Calu3 (cell line): Measurements from ENCODE around the gene CFLAR. TPM values are rescaled to one million over a fixed set of nuclear protein-coding genes. Genes with fewer than 3 reads are reported as not detected.

Experiments used
- BruUV-seq: library from RNA; stranded (reverse); fragments of 400-500 nt; replicated peaks from 2 replicates; lab custom pipeline; 2021; lab: Mats Ljungman, UMichigan
- CTCF ChIA-PET: fragments of 300-600 bp; sonication (Branson Sonifier 250); formaldehyde crosslinking; loops from one replicate; lab custom pipeline; 2022; ENCODE audit warnings: antibody characterized with exemption; lab: Charles Lee
- DNase-seq: peaks from one replicate; pipeline ENCODE4 v3.0.0; 2022
- H3K27ac Mint-ChIP-seq: one replicate; pipeline ENCODE4 v1.8.0; 2022; ENCODE audit warnings: mixed read lengths; ENCODE audit not compliant: unreplicated experiment
- H3K27me3 Mint-ChIP-seq: one replicate; pipeline ENCODE4 v1.8.0; 2022; ENCODE audit warnings: mixed read lengths; ENCODE audit not compliant: unreplicated experiment
- H3K36me3 Mint-ChIP-seq: one replicate; pipeline ENCODE4 v1.8.0; 2022; ENCODE audit warnings: mild to moderate bottlenecking, moderate library complexity, mixed read lengths; ENCODE audit not compliant: insufficient read depth, unreplicated experiment
- H3K4me1 Mint-ChIP-seq: one replicate; pipeline ENCODE4 v1.8.0; 2022; ENCODE audit warnings: mild to moderate bottlenecking, low read depth, mixed read lengths; ENCODE audit not compliant: unreplicated experiment
- H3K4me3 Mint-ChIP-seq: one replicate; pipeline ENCODE4 v1.8.0; 2022; ENCODE audit warnings: mild to moderate bottlenecking, low read depth, moderate library complexity, mixed read lengths; ENCODE audit not compliant: unreplicated experiment
- H3K9me3 Mint-ChIP-seq: one replicate; pipeline ENCODE4 v1.8.0; 2022; ENCODE audit warnings: low read depth, mixed read lengths; ENCODE audit not compliant: unreplicated experiment
- CTCF ChIP-seq: fragments of 200-600 bp; IDR thresholded peaks from one replicate; pipeline ENCODE4 v1.8.0; 2022; ENCODE audit warnings: antibody characterized with exemption; ENCODE audit not compliant: unreplicated experiment
- intact Hi-C: fragments of 100-400 bp; cut with micrococcal nuclease; formaldehyde crosslinking; loops from one replicate; pipeline ENCODE4 v1.10.0; 2022; ENCODE audit not compliant: unreplicated experiment
- total RNA-seq: library from RNA; stranded (reverse); gene quantifications from 2 replicates; pipeline ENCODE4 v1.2.3, GENCODE V29; 2022

CFLAR gene
- total RNA-seq, 1 experiment from 2014 or later: 285 TPM

GRCh38 chr2:201090574-201090973 is 25.4 kb upstream of the CFLAR start:
- BruUV-seq: no TSS peak
- DNase-seq: no peak
- H3K4me1 Mint-ChIP-seq: no peaks in the 10 kb centered on the region
- intact Hi-C loops: no loop called here
- no peaks in the 10 kb centered on the region for H3K27me3 Mint-ChIP-seq
- TF ChIP-seq CTCF: no peak
- CTCF ChIA-PET: interaction anchor here (0.7 kb wide), 1 partner anchor 117 kb away, joined by 4 read pairs; no protein-coding TSS in a partner anchor
- no peak overlapping the region for H3K4me3 Mint-ChIP-seq
- no peak overlapping the region for H3K27ac Mint-ChIP-seq
- H3K9me3 Mint-ChIP-seq: no peaks in the 10 kb centered on the region
- peaks cover 15% of the 10 kb centered on the region for H3K36me3 Mint-ChIP-seq

GRCh38 chr2:201093573-201093972 is 22.4 kb upstream of the CFLAR start:
- intact Hi-C loops: no loop called here
- peaks cover 6% of the 10 kb centered on the region for H3K36me3 Mint-ChIP-seq
- TF ChIP-seq CTCF: no peak
- no peak overlapping the region for H3K27ac Mint-ChIP-seq
- DNase-seq: no peak
- H3K9me3 Mint-ChIP-seq: no peaks in the 10 kb centered on the region
- CTCF ChIA-PET: no interaction called here
- no peak overlapping the region for H3K4me3 Mint-ChIP-seq
- H3K4me1 Mint-ChIP-seq: no peaks in the 10 kb centered on the region
- H3K27me3 Mint-ChIP-seq: no peaks in the 10 kb centered on the region
- no TSS peak for BruUV-seq

- Mint-ChIP-seq H3K27ac (no peak overlapping the region), H3K4me3 (no peak overlapping the region), H3K9me3 (no peaks in the 10 kb centered on the region), H3K27me3 (no peaks in the 10 kb centered on the region), H3K36me3 (peaks cover 6% of the 10 kb centered on the region), H3K4me1 (no peaks in the 10 kb centered on the region)
- no peak for TF ChIP-seq CTCF
- CTCF ChIA-PET: no interaction called here
- intact Hi-C loops: no loop called here
- DNase-seq: no peak
- no TSS peak for BruUV-seq
Observed at GRCh38 chr2:201100497-201100896, 15.5 kb upstream of the CFLAR start.

- Mint-ChIP-seq H3K4me1 (no peaks in the 10 kb centered on the region), H3K4me3 (no peak overlapping the region), H3K27ac (no peak overlapping the region), H3K9me3 (no peaks in the 10 kb centered on the region), H3K27me3 (no peaks in the 10 kb centered on the region), H3K36me3 (peaks cover 18% of the 10 kb centered on the region)
- CTCF ChIA-PET: no interaction called here
- no TSS peak for BruUV-seq
- intact Hi-C loops: no loop called here
- no peak for TF ChIP-seq CTCF
- no peak for DNase-seq
Observed at GRCh38 chr2:201105759-201106158, 10.2 kb upstream of the CFLAR start.
